SU-DHL-6 (cell line): ENCODE measurements around the gene EEFSEC.

Experiments used
- H2AFZ ChIP-seq: fragments of 200-600 bp; sonication (generic); 2 replicates; pipeline ENCODE4 v1.6.1; 2014; ENCODE audit warnings: low read depth, mild to moderate bottlenecking, moderate library complexity, mixed read lengths, antibody characterized with exemption, low read length; ENCODE audit not compliant: severe bottlenecking
- H3F3A ChIP-seq: fragments of 200-600 bp; shearing (Covaris generic); 2 replicates; pipeline ENCODE4 v1.6.0; 2016; ENCODE audit warnings: antibody characterized with exemption, mild to moderate bottlenecking; ENCODE audit not compliant: insufficient read depth
- H3K27ac ChIP-seq: fragments of 200-600 bp; sonication (generic); 2 replicates; pipeline ENCODE4 v1.5.1; 2016; ENCODE audit warnings: low read depth, mild to moderate bottlenecking, low read length, moderate library complexity, mixed read lengths
- H3K27me3 ChIP-seq: fragments of 200-600 bp; sonication (generic), shearing (Covaris generic); 2 replicates; pipeline ENCODE4 v1.6.0; 2014; ENCODE audit warnings: mild to moderate bottlenecking, low read length
- H3K36me3 ChIP-seq: fragments of 200-600 bp; sonication (generic); 2 replicates; pipeline ENCODE4 v1.6.1; 2014; ENCODE audit warnings: mild to moderate bottlenecking, low read length, mixed read lengths
- H3K4me2 ChIP-seq: fragments of 300-600, 200-600 bp; shearing (Covaris generic), sonication (generic); 2 replicates; pipeline ENCODE4 v1.6.0; 2014; ENCODE audit warnings: low read length, low read depth, mild to moderate bottlenecking; ENCODE audit not compliant: poor library complexity, severe bottlenecking
- H3K4me3 ChIP-seq: fragments of 200-600 bp; sonication (generic); 2 replicates; pipeline ENCODE4 v1.5.1; 2014; ENCODE audit warnings: antibody characterized with exemption, low read length, mild to moderate bottlenecking, mixed read lengths; ENCODE audit not compliant: insufficient read depth, poor library complexity, severe bottlenecking
- H3K79me2 ChIP-seq: fragments of 200-600 bp; sonication (generic); 2 replicates; pipeline ENCODE4 v1.6.1; 2014; ENCODE audit warnings: mild to moderate bottlenecking, low read length, moderate library complexity; ENCODE audit not compliant: insufficient read depth
- H3K9ac ChIP-seq: fragments of 200-600 bp; sonication (generic); 2 replicates; pipeline ENCODE4 v1.7.0; 2014; ENCODE audit warnings: mild to moderate bottlenecking, low read length
- H3K9me2 ChIP-seq: fragments of 200-600 bp; sonication (generic); replicated peaks from 2 replicates; pipeline ENCODE4 v1.6.1; 2014; ENCODE audit warnings: low read length; ENCODE audit not compliant: insufficient read depth
- H3K9me3 ChIP-seq: fragments of 200-600 bp; sonication (generic); 2 replicates; pipeline ENCODE4 v1.6.1; 2014; ENCODE audit warnings: low read length, mixed read lengths; ENCODE audit not compliant: insufficient read depth
- H4K20me1 ChIP-seq: fragments of 200-600 bp; sonication (generic); 2 replicates; pipeline ENCODE4 v1.6.1; 2014; ENCODE audit warnings: low read depth, mild to moderate bottlenecking, antibody characterized with exemption, low read length, moderate library complexity, mixed read lengths
- CTCF ChIP-seq: fragments of 200-600 bp; sonication (generic); IDR thresholded peaks from one replicate; pipeline ENCODE4 v1.5.1; 2017; ENCODE audit warnings: antibody characterized with exemption, mild to moderate bottlenecking, low read length, moderate library complexity; ENCODE audit not compliant: insufficient read depth, poor library complexity, severe bottlenecking
- EZH2phosphoT487 ChIP-seq: fragments of 200-600 bp; sonication (generic), shearing (Covaris generic); conservative IDR thresholded peaks from 2 replicates; pipeline ENCODE4 v1.6.1; 2018; ENCODE audit warnings: mild to moderate bottlenecking, antibody characterized with exemption, low read length, moderate library complexity, mixed read lengths

The EEFSEC gene

GRCh38 chr3:128345196-128345595, 191.9 kb downstream of the EEFSEC start:
- no peak overlapping the region for H3K4me2 ChIP-seq
- H3K36me3 ChIP-seq = no peaks in the 10 kb centered on the region
- no peaks in the 10 kb centered on the region for H3K27me3 ChIP-seq
- no peaks in the 10 kb centered on the region for H3K9me2 ChIP-seq
- no peak overlapping the region for H3K4me3 ChIP-seq
- H4K20me1 ChIP-seq = no peaks in the 10 kb centered on the region
- TF ChIP-seq EZH2phosphoT487 (no peak), CTCF (no peak)
- H3K79me2 ChIP-seq = no peaks in the 10 kb centered on the region
- no peak overlapping the region for H3K27ac ChIP-seq
- no peak overlapping the region for H2AFZ ChIP-seq
- H3K9me3 ChIP-seq = no peaks in the 10 kb centered on the region
- no peak overlapping the region for H3K9ac ChIP-seq
- H3F3A ChIP-seq = no peaks in the 10 kb centered on the region

- H3K27ac ChIP-seq = no peak overlapping the region
- H3K27me3 ChIP-seq = no peaks in the 10 kb centered on the region
- no peak overlapping the region for H3K4me3 ChIP-seq
- no peaks in the 10 kb centered on the region for H3K36me3 ChIP-seq
- H3K9me3 ChIP-seq = no peaks in the 10 kb centered on the region
- no peak overlapping the region for H2AFZ ChIP-seq
- no peaks in the 10 kb centered on the region for H3K79me2 ChIP-seq
- TF ChIP-seq CTCF (no peak), EZH2phosphoT487 (no peak)
- no peak overlapping the region for H3K9ac ChIP-seq
- no peaks in the 10 kb centered on the region for H3K9me2 ChIP-seq
- no peak overlapping the region for H3K4me2 ChIP-seq
- H3F3A ChIP-seq = no peaks in the 10 kb centered on the region
- H4K20me1 ChIP-seq = no peaks in the 10 kb centered on the region
Measured at GRCh38 chr3:128346562-128346961, 193.3 kb downstream of the EEFSEC start.

GRCh38 chr3:128347282-128347681, 194.0 kb downstream of the EEFSEC start:
- Histone ChIP-seq H3K9ac (no peak overlapping the region), H3K27ac (no peak overlapping the region), H3K4me3 (no peak overlapping the region), H3K4me2 (no peak overlapping the region), H3K79me2 (no peaks in the 10 kb centered on the region), H2AFZ (no peak overlapping the region), H3K36me3 (no peaks in the 10 kb centered on the region), H3K9me2 (no peaks in the 10 kb centered on the region), H3K9me3 (no peaks in the 10 kb centered on the region), H3K27me3 (no peaks in the 10 kb centered on the region), H3F3A (no peaks in the 10 kb centered on the region), H4K20me1 (no peaks in the 10 kb centered on the region)
- TF ChIP-seq CTCF (no peak), EZH2phosphoT487 (no peak)

- Histone ChIP-seq H3K9ac (no peak overlapping the region), H3K9me2 (no peaks in the 10 kb centered on the region), H3K36me3 (no peaks in the 10 kb centered on the region), H3K27ac (no peak overlapping the region), H3K79me2 (no peaks in the 10 kb centered on the region), H3F3A (no peaks in the 10 kb centered on the region), H4K20me1 (no peaks in the 10 kb centered on the region), H3K4me2 (no peak overlapping the region), H2AFZ (no peak overlapping the region), H3K4me3 (no peak overlapping the region), H3K27me3 (no peaks in the 10 kb centered on the region), H3K9me3 (no peaks in the 10 kb centered on the region)
- no peak for TF ChIP-seq EZH2phosphoT487
- TF ChIP-seq CTCF = no peak
Measured at GRCh38 chr3:128348075-128348474, 194.8 kb downstream of the EEFSEC start.
